Ovary (tissue), 3 donors: ENCODE data around the gene DAPK1.

Source experiments
- CTCF ChIP-seq, 3 donors: fragments of 450-650 bp in 2 of 3; fragments of 200-600 bp in 1 of 3; IDR thresholded peaks; one replicate each; pipeline versions ENCODE4 v1.5.1 to v1.8.0; 2016 to 2022; ENCODE audit warnings: antibody characterized with exemption in 3 of 3, mild to moderate bottlenecking in 1 of 3
- POLR2A ChIP-seq: fragments of 450-650 bp; IDR thresholded peaks from one replicate; pipeline ENCODE4 v1.6.1; 2017; ENCODE audit warnings: antibody characterized with exemption, mild to moderate bottlenecking, moderate library complexity
- donor health status: DM: no; HTN: no; CAD: no.

GRCh38 chr9:87718852-87719612 is 221.4 kb downstream of the DAPK1 start:
- TF ChIP-seq CTCF (IDR thresholded peaks at IDR 0.05) (no peak), POLR2A (no peak)
